CD4-positive, CD25-positive, alpha-beta regulatory T cell (primary cell): ENCODE results near the gene APMAP. TPM values are rescaled to one million over a fixed set of nuclear protein-coding genes. Genes with fewer than 3 reads are reported as not detected.

Source experiments
- ATAC-seq, 2 donors: fragments of 150-1000 bp; cut with Tn5 transposase; one replicate each; pipeline ENCODE4 v1.10.0; 2021; ENCODE audit warnings: low read depth in 2 of 2, moderate number of reproducible peaks in 2 of 2, moderate library complexity in 1 of 2
- DNase-seq, 3 donors: peaks; one replicate each; pipeline versions ENCODE4 v3.0.0 to v3.0.0-alpha.2; 2012 to 2022; ENCODE audit warnings: mixed read lengths in 1 of 3
- H3K27ac ChIP-seq: one replicate; pipeline ENCODE4 v1.7.0; 2013; ENCODE audit warnings: mild to moderate bottlenecking, low read length; ENCODE audit not compliant: insufficient read depth, poor library complexity, severe bottlenecking
- H3K27me3 ChIP-seq: one replicate; pipeline ENCODE4 v1.7.0; 2013; ENCODE audit warnings: low read length; ENCODE audit not compliant: control insufficient read depth, insufficient read depth
- H3K36me3 ChIP-seq: one replicate; pipeline ENCODE4 v1.7.0; 2013; ENCODE audit warnings: mild to moderate bottlenecking, low read length, moderate library complexity; ENCODE audit not compliant: control insufficient read depth, insufficient read depth
- H3K4me1 ChIP-seq: 2 replicates; pipeline ENCODE4 v1.7.0; 2013; ENCODE audit warnings: mild to moderate bottlenecking, low read length; ENCODE audit not compliant: insufficient read depth, control insufficient read depth, poor library complexity, severe bottlenecking
- H3K4me3 ChIP-seq: one replicate; pipeline ENCODE4 v1.7.0; 2013; ENCODE audit warnings: low read depth, mild to moderate bottlenecking, low read length, moderate library complexity
- H3K9me3 ChIP-seq, 2 experiments: 1 replicate in 1 of 2; 2 replicates in 1 of 2; pipeline ENCODE4 v1.7.0; 2013; ENCODE audit warnings: low read length in 2 of 2, mild to moderate bottlenecking in 1 of 2, moderate library complexity in 1 of 2; ENCODE audit not compliant: control insufficient read depth in 2 of 2
- H3K27ac Mint-ChIP-seq, 3 donors: one replicate each; pipeline ENCODE4 v1.8.0; 2020 to 2022; ENCODE audit warnings: mild to moderate bottlenecking in 3 of 3, mixed read lengths in 3 of 3, moderate library complexity in 2 of 3
- H3K27me3 Mint-ChIP-seq: one replicate; pipeline ENCODE4 v1.8.0; 2022; ENCODE audit warnings: mild to moderate bottlenecking, mixed read lengths
- H3K36me3 Mint-ChIP-seq: one replicate; pipeline ENCODE4 v1.8.0; 2020; ENCODE audit warnings: mixed read lengths
- H3K4me1 Mint-ChIP-seq, 4 donors: one replicate each; pipeline ENCODE4 v1.8.0; 2020 to 2022; ENCODE audit warnings: mixed read lengths in 4 of 4, mild to moderate bottlenecking in 1 of 4
- H3K4me3 Mint-ChIP-seq, 4 donors: one replicate each; pipeline ENCODE4 v1.8.0; 2020 to 2022; ENCODE audit warnings: mild to moderate bottlenecking in 4 of 4, mixed read lengths in 4 of 4, moderate library complexity in 3 of 4
- H3K9me3 Mint-ChIP-seq, 7 donors: one replicate each; pipeline ENCODE4 v1.8.0; 2020 to 2022; ENCODE audit warnings: mixed read lengths in 7 of 7, mild to moderate bottlenecking in 3 of 7, moderate library complexity in 2 of 7
- polyA plus RNA-seq, 4 donors: library from polyadenylated mRNA; unstranded; fragments of 300-500 nt; fragmentation: Illumina TruSeq; gene quantifications; one replicate each; pipeline ENCODE4 v1.2.3, GENCODE V29; 2021
- total RNA-seq: library from RNA; stranded (reverse); gene quantifications from one replicate; pipeline ENCODE4 v1.2.3, GENCODE V29; 2022

Gene APMAP
- total RNA-seq (28.2 TPM), polyA plus RNA-seq (10 to 100 TPM; 68.4 to 83.2 (median 72.4) TPM)

GRCh38 chr20:24992487-24993205 is at the start of gene APMAP:
TSS of gene APMAP (minus strand) at chr20:24992751. CDS start at chr20:24992688, 63 bp downstream.
- Histone ChIP-seq H3K36me3 (peaks cover 2% of the 10 kb centered on the region), H3K27me3 (no peaks in the 10 kb centered on the region), H3K9me3 (no peaks in the 10 kb centered on the region), H3K4me3 (peak within 1 kb of the TSS; percentile 89), H3K4me1 (peaks cover 27% of the 10 kb centered on the region), H3K27ac (peak within 1 kb of the TSS; percentile 96)
- H3K9me3 Mint-ChIP-seq: peaks cover 0 to 2% (median 0%) of the 10 kb centered on the region in 7 donors
- peak; percentile 95 to 96 (median 95) for DNase-seq
- H3K4me3 Mint-ChIP-seq: peak within 1 kb of the TSS; percentile 92 to 99 (median 94)
- peaks cover 25 to 67% (median 42%) of the 10 kb centered on the region in 4 donors for H3K4me1 Mint-ChIP-seq
- ATAC-seq: peak; percentile 95 to 96
- H3K36me3 Mint-ChIP-seq: peaks cover 14% of the 10 kb centered on the region
- no peaks in the 10 kb centered on the region for H3K27me3 Mint-ChIP-seq
- peak within 1 kb of the TSS; percentile 95 to 98 (median 97) for H3K27ac Mint-ChIP-seq

- Histone ChIP-seq H3K4me1 (peaks cover 43% of the 10 kb centered on the region), H3K27me3 (no peaks in the 10 kb centered on the region), H3K27ac (peak overlapping the region; percentile 84), H3K36me3 (peaks cover 11% of the 10 kb centered on the region), H3K9me3 (no peaks in the 10 kb centered on the region), H3K4me3 (no peak overlapping the region)
- Mint-ChIP-seq H3K36me3 (no peaks in the 10 kb centered on the region), H3K9me3 (no peaks in the 10 kb centered on the region), H3K27ac (peak overlapping the region; percentile 87 to 99 (median 98)), H3K27me3 (no peaks in the 10 kb centered on the region), H3K4me1 (peaks cover 6 to 64% (median 26%) of the 10 kb centered on the region in 4 donors), H3K4me3 (no peak overlapping the region)
- DNase-seq (no peak), ATAC-seq (no peak)
Observed at GRCh38 chr20:25041813-25042530, 49.4 kb upstream of the APMAP start.

- Histone ChIP-seq H3K27me3 (no peaks in the 10 kb centered on the region), H3K27ac (peak overlapping the region; percentile 43), H3K4me1 (peaks cover 58% of the 10 kb centered on the region), H3K9me3 (no peaks in the 10 kb centered on the region), H3K36me3 (peaks cover 2% of the 10 kb centered on the region), H3K4me3 (no peak overlapping the region)
- H3K9me3 Mint-ChIP-seq: no peaks in the 10 kb centered on the region
- no peak for DNase-seq
- H3K36me3 Mint-ChIP-seq: no peaks in the 10 kb centered on the region
- H3K27me3 Mint-ChIP-seq: no peaks in the 10 kb centered on the region
- no peak overlapping the region for H3K4me3 Mint-ChIP-seq
- H3K27ac Mint-ChIP-seq: peak overlapping the region; percentile 26 to 98 (median 90)
- peaks cover 17 to 78% (median 40%) of the 10 kb centered on the region in 4 donors for H3K4me1 Mint-ChIP-seq
- no peak for ATAC-seq
Observed at GRCh38 chr20:25040438-25040831, 47.9 kb upstream of the APMAP start.

DNA sequence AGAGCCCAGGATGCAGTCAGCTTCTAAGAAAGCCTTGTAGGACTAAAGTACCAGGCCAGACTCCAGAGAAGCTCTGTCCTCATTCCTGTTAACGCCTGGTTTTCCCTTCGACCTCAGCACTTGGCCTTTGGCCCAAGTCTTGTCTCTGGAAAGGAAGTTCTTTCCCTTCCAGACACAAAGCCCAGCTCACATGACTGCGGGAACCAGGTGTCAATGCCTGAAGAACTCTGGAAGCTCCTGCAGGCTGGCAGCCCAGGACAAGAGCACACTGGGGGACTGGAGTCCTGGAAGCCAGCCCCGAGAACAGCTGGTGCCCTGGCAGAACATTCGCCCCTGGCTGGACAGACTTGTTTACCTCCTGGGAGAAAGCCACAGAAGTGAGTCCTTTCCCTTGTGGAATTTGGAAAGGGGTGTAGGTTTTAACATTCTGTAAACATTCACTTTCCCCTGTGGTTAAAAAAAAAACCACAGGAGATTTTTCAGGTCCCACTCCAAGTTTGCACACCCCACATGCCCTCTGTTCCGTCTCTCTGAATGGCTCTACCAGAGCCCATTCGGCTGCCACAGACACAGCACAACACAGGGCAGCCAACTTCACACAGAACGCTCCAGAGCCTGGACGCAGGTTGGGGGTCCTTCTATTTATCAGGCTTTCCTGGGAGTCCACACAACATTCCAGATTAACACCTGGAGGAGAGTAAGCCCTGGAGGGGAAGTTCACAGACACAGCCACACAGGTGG is 47.3 kb upstream of the APMAP start:
- Histone ChIP-seq H3K27ac (peak overlapping the region; percentile 47), H3K4me3 (no peak overlapping the region), H3K4me1 (peaks cover 58% of the 10 kb centered on the region), H3K36me3 (peaks cover 2% of the 10 kb centered on the region), H3K9me3 (no peaks in the 10 kb centered on the region), H3K27me3 (no peaks in the 10 kb centered on the region)
- Mint-ChIP-seq H3K36me3 (no peaks in the 10 kb centered on the region), H3K9me3 (no peaks in the 10 kb centered on the region), H3K27ac (peak overlapping the region; percentile 26 to 98 (median 85)), H3K4me1 (peaks cover 17 to 80% (median 43%) of the 10 kb centered on the region in 4 donors), H3K27me3 (no peaks in the 10 kb centered on the region), H3K4me3 (no peak overlapping the region)
- no peak for DNase-seq
- no peak for ATAC-seq

- peaks cover 17 to 77% (median 43%) of the 10 kb centered on the region in 4 donors for H3K4me1 Mint-ChIP-seq
- H3K36me3 Mint-ChIP-seq: no peaks in the 10 kb centered on the region
- H3K9me3 ChIP-seq: no peaks in the 10 kb centered on the region
- peaks cover 2% of the 10 kb centered on the region for H3K36me3 ChIP-seq
- no peak for DNase-seq
- H3K27me3 Mint-ChIP-seq: no peaks in the 10 kb centered on the region
- no peak overlapping the region for H3K4me3 ChIP-seq
- H3K4me1 ChIP-seq: peaks cover 58% of the 10 kb centered on the region
- no peaks in the 10 kb centered on the region for H3K9me3 Mint-ChIP-seq
- peak overlapping the region; percentile 48 to 98 (median 93) for H3K27ac Mint-ChIP-seq
- no peaks in the 10 kb centered on the region for H3K27me3 ChIP-seq
- no peak overlapping the region for H3K4me3 Mint-ChIP-seq
- peak overlapping the region; percentile 47 for H3K27ac ChIP-seq
- no peak for ATAC-seq
Observed at GRCh38 chr20:25038591-25039015, 46.1 kb upstream of the APMAP start.

- ATAC-seq: no peak
- H3K9me3 Mint-ChIP-seq: no peaks in the 10 kb centered on the region
- no peak for DNase-seq
- no peaks in the 10 kb centered on the region for H3K27me3 Mint-ChIP-seq
- peak overlapping the region in 3 of 4 donors; percentile 26 to 64 (median 31) for H3K4me3 Mint-ChIP-seq
- no peaks in the 10 kb centered on the region for H3K9me3 ChIP-seq
- H3K4me1 Mint-ChIP-seq: peaks cover 17 to 76% (median 43%) of the 10 kb centered on the region in 4 donors
- no peaks in the 10 kb centered on the region for H3K36me3 Mint-ChIP-seq
- peak overlapping the region; percentile 47 for H3K27ac ChIP-seq
- peaks cover 2% of the 10 kb centered on the region for H3K36me3 ChIP-seq
- no peak overlapping the region for H3K4me3 ChIP-seq
- H3K4me1 ChIP-seq: peaks cover 53% of the 10 kb centered on the region
- no peaks in the 10 kb centered on the region for H3K27me3 ChIP-seq
- peak overlapping the region; percentile 93 to 98 (median 95) for H3K27ac Mint-ChIP-seq
Observed at GRCh38 chr20:25038103-25038410, 45.5 kb upstream of the APMAP start.

- no peak overlapping the region for H3K4me3 ChIP-seq
- H3K36me3 ChIP-seq: peaks cover 2% of the 10 kb centered on the region
- H3K27ac ChIP-seq: peak overlapping the region; percentile 47
- Mint-ChIP-seq H3K27me3 (no peaks in the 10 kb centered on the region), H3K9me3 (no peaks in the 10 kb centered on the region), H3K4me3 (peak overlapping the region; percentile 31 to 64 (median 51)), H3K27ac (peak overlapping the region; percentile 93 to 98 (median 95)), H3K36me3 (no peaks in the 10 kb centered on the region), H3K4me1 (peaks cover 17 to 70% (median 40%) of the 10 kb centered on the region in 4 donors)
- no peaks in the 10 kb centered on the region for H3K9me3 ChIP-seq
- H3K27me3 ChIP-seq: no peaks in the 10 kb centered on the region
- H3K4me1 ChIP-seq: peaks cover 48% of the 10 kb centered on the region
- ATAC-seq: no peak
- peak in 1 of 3 donors; percentile 58 for DNase-seq
Observed at GRCh38 chr20:25037288-25038102, 44.9 kb upstream of the APMAP start.
